ENCODE data around the gene NHP2. TPM values are rescaled to one million over a fixed set of nuclear protein-coding genes. Genes with fewer than 3 reads are reported as not detected.

NHP2 gene
- 88.4 and 114 TPM in 2 replicates for total RNA-seq

DNA sequence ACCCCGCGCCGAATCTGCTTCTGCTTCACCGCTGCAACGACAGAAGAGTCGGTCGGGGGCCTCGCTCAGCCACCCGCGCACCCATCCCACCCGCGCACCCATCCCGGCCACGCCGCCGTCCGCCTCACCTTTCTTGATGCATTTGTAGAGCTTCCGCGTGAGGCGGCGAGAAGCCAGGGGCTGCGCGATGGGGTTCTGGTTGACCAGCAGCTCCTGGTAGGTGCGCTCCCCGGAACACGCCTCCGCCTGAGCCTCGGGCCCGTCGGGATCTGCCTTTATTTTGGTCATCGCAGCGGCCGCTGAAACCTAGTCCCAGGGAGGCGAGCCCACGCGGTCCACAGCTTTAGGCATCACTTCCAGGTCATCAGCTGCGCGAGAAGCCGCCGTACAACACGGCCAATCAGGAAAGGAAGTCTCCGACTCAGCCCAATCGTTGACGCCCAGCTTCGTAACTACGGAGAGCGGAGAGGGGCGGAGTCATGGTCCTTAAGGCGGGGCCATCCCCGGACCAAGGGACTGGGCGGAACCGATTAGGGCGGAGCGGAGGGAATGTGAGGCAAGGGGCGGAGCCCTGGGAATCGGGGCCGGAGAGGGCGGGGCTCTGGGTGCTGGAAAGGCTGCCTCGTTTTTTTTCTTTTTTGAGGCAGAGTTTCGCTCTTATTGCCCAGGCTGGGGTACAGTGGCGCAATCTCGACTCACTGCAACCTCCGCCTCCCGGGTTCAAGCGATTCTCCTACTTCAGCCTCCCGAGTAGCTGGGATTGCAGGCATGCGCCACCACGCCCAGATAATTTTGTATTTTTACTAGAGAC lies at the start of gene NHP2:
Gene NHP2, minus strand, starts transcription at position 356 of the 811 bp plus-strand sequence. Its CDS starts 68 bp downstream, at position 288.

GRCh38 chr5:178187014-178187413 lies 33.3 kb upstream of the NHP2 start, which contains the start of gene GMCL2:
TSS of gene GMCL2 (minus strand) at chr5:178187371. CDS start at chr5:178187299, 72 bp downstream.

GRCh38 chr5:178130576-178131445 lies 22.9 kb downstream of the NHP2 start, which contains the start of gene RMND5B:
TSS of gene RMND5B (plus strand) at chr5:178131014. CDS start at chr5:178138120, 7,106 bp downstream.

GRCh38 chr5:178113141-178113787 lies 40.4 kb downstream of the NHP2 start, which contains the start of gene N4BP3:
TSS of gene N4BP3 (plus strand) at chr5:178113532. CDS start at chr5:178119584, 6,052 bp downstream.

Other genes starting within 250 kb of the NHP2 start
- gene PROP1, start 157.6 kb downstream of the NHP2 start, total RNA-seq = not detected in 2 replicates
- 0.68 and 1.5 TPM in 2 replicates for gene N4BP3, start 40.4 kb downstream of the NHP2 start, total RNA-seq
- gene RMND5B, start 22.9 kb downstream of the NHP2 start, total RNA-seq = 25.6 and 28.8 TPM in 2 replicates
- not detected in 2 replicates for gene GMCL2, start 33.5 kb upstream of the NHP2 start, total RNA-seq
- gene HNRNPAB, start 50.6 kb upstream of the NHP2 start, total RNA-seq = 29.1 and 47.6 TPM in 2 replicates
- gene PHYKPL, start 78.9 kb upstream of the NHP2 start, total RNA-seq = 25.4 and 27.4 TPM in 2 replicates

Measured in aortic smooth muscle cell (primary cell).